Stomach smooth muscle (tissue), 2 donors: ENCODE results near the gene AGPS.
A peak's percentile ranks its signal among the peaks of the same experiment; 100 is the strongest.
"Not testable (repeated sequence)": the region's sequence is repeated elsewhere in the genome, so short reads cannot be mapped to it uniquely, and the experiment has no call there.

Experiments
- H3K27ac ChIP-seq: one replicate; pipeline ENCODE4 v1.7.0; 2013; ENCODE audit warnings: mild to moderate bottlenecking, low read length, inconsistent platforms
- H3K27me3 ChIP-seq, 2 donors: one replicate each; pipeline ENCODE4 v1.7.0; 2013; ENCODE audit warnings: low read length in 2 of 2; ENCODE audit not compliant: insufficient read depth in 2 of 2, control insufficient read depth in 1 of 2
- H3K36me3 ChIP-seq, 2 donors: one replicate each; pipeline ENCODE4 v1.7.0; 2013; ENCODE audit warnings: low read length in 2 of 2; ENCODE audit not compliant: control insufficient read depth in 2 of 2, insufficient read depth in 2 of 2
- H3K4me1 ChIP-seq: one replicate; pipeline ENCODE4 v1.7.0; 2013; ENCODE audit warnings: low read length; ENCODE audit not compliant: control insufficient read depth, insufficient read depth
- H3K4me3 ChIP-seq, 2 donors: one replicate each; pipeline ENCODE4 v1.7.0; 2013; ENCODE audit warnings: low read length in 2 of 2
- H3K9ac ChIP-seq, 2 donors: one replicate each; pipeline ENCODE4 v1.7.0; 2013; ENCODE audit warnings: low read length in 2 of 2, mild to moderate bottlenecking in 1 of 2
- H3K9me3 ChIP-seq, 2 donors: one replicate each; pipeline ENCODE4 v1.7.0; 2013; ENCODE audit warnings: low read length in 2 of 2; ENCODE audit not compliant: control insufficient read depth in 2 of 2
- donor health status: healthy.
- donor health status: Pancreatic carcinoma.

AGPS gene

GRCh38 chr2:177392373-177393202 lies at the start of gene AGPS:
TSS of gene AGPS (plus strand) at chr2:177392773. CDS start at chr2:177392790, 17 bp downstream.
- H3K36me3 ChIP-seq, result no peaks in the 10 kb centered on the region
- H3K27me3 ChIP-seq, result no peaks in the 10 kb centered on the region
- no peaks in the 10 kb centered on the region for H3K4me1 ChIP-seq
- H3K9ac ChIP-seq, result peak within 1 kb of the TSS; percentile 74 to 87
- peak within 1 kb of the TSS; percentile 86 to 93 for H3K4me3 ChIP-seq
- no peaks in the 10 kb centered on the region for H3K9me3 ChIP-seq
- no peak within 1 kb of the TSS for H3K27ac ChIP-seq

GRCh38 chr2:177343773-177344172 lies 48.8 kb upstream of the AGPS start:
- Histone ChIP-seq H3K4me3 (no peak overlapping the region), H3K27ac (no peak overlapping the region), H3K27me3 (no peaks in the 10 kb centered on the region), H3K4me1 (no peaks in the 10 kb centered on the region), H3K9me3 (no peaks in the 10 kb centered on the region), H3K9ac (no peak overlapping the region), H3K36me3 (no peaks in the 10 kb centered on the region)

- Histone ChIP-seq H3K27ac (no peak overlapping the region), H3K36me3 (no peaks in the 10 kb centered on the region), H3K9me3 (no peaks in the 10 kb centered on the region), H3K9ac (no peak overlapping the region), H3K4me3 (no peak overlapping the region), H3K27me3 (no peaks in the 10 kb centered on the region), H3K4me1 (peaks cover 3% of the 10 kb centered on the region)
Observed at GRCh38 chr2:177344316-177344715, 48.3 kb upstream of the AGPS start.

GRCh38 chr2:177346192-177346591 lies 46.4 kb upstream of the AGPS start:
- no peaks in the 10 kb centered on the region for H3K36me3 ChIP-seq
- no peak overlapping the region for H3K4me3 ChIP-seq
- H3K27ac ChIP-seq, result no peak overlapping the region
- no peaks in the 10 kb centered on the region for H3K27me3 ChIP-seq
- H3K4me1 ChIP-seq, result peaks cover 7% of the 10 kb centered on the region
- no peaks in the 10 kb centered on the region for H3K9me3 ChIP-seq
- no peak overlapping the region for H3K9ac ChIP-seq

GRCh38 chr2:177347570-177347969 lies 45.0 kb upstream of the AGPS start:
- peaks cover 13% of the 10 kb centered on the region for H3K4me1 ChIP-seq
- H3K4me3 ChIP-seq, result no peak overlapping the region
- H3K27ac ChIP-seq, result no peak overlapping the region
- no peak overlapping the region for H3K9ac ChIP-seq
- no peaks in the 10 kb centered on the region for H3K9me3 ChIP-seq
- no peaks in the 10 kb centered on the region for H3K36me3 ChIP-seq
- H3K27me3 ChIP-seq, result no peaks in the 10 kb centered on the region

- Histone ChIP-seq H3K9ac (no peak overlapping the region), H3K9me3 (no peaks in the 10 kb centered on the region), H3K27me3 (no peaks in the 10 kb centered on the region), H3K4me1 (peaks cover 13% of the 10 kb centered on the region), H3K4me3 (no peak overlapping the region), H3K27ac (no peak overlapping the region), H3K36me3 (no peaks in the 10 kb centered on the region)
Observed at GRCh38 chr2:177348118-177348654, 44.4 kb upstream of the AGPS start.

GRCh38 chr2:177348733-177349693 lies 43.6 kb upstream of the AGPS start:
- Histone ChIP-seq H3K36me3 (no peaks in the 10 kb centered on the region), H3K9ac (no peak overlapping the region), H3K27me3 (no peaks in the 10 kb centered on the region), H3K4me3 (no peak overlapping the region), H3K9me3 (no peaks in the 10 kb centered on the region), H3K4me1 (peaks cover 13% of the 10 kb centered on the region), H3K27ac (peak overlapping the region; percentile 41)

GRCh38 chr2:177350624-177351023 lies 41.9 kb upstream of the AGPS start:
- H3K9me3 ChIP-seq, H3K9ac ChIP-seq, H3K27me3 ChIP-seq, H3K36me3 ChIP-seq, H3K4me3 ChIP-seq: not testable (repeated sequence)
- Histone ChIP-seq H3K27ac (peak overlapping the region; percentile 37), H3K4me1 (peaks cover 13% of the 10 kb centered on the region)

GRCh38 chr2:177351121-177351520 lies 41.5 kb upstream of the AGPS start:
- not testable (repeated sequence) for H3K4me3 ChIP-seq, H3K9ac ChIP-seq, H3K27me3 ChIP-seq, H3K36me3 ChIP-seq, H3K9me3 ChIP-seq
- Histone ChIP-seq H3K4me1 (peaks cover 13% of the 10 kb centered on the region), H3K27ac (peak overlapping the region; percentile 37)

GRCh38 chr2:177352441-177353186 lies 40.0 kb upstream of the AGPS start:
- no peaks in the 10 kb centered on the region for H3K9me3 ChIP-seq
- H3K36me3 ChIP-seq, result no peaks in the 10 kb centered on the region
- peaks cover 13% of the 10 kb centered on the region for H3K4me1 ChIP-seq
- peak overlapping the region in 1 of 2 donors; percentile 15 for H3K4me3 ChIP-seq
- H3K9ac ChIP-seq, result no peak overlapping the region
- H3K27ac ChIP-seq, result peak overlapping the region; percentile 58
- H3K27me3 ChIP-seq, result no peaks in the 10 kb centered on the region
